ENCODE measurements around the gene C5orf15. TPM values are rescaled to one million over a fixed set of nuclear protein-coding genes. Genes with fewer than 3 reads are reported as not detected.

The C5orf15 gene
- total RNA-seq, 3 donors from 2014 or later (not counting 1 experiment from before 2014, with no cell fraction given) = 15.2 to 19.9 (median 18.0) TPM

DNA sequence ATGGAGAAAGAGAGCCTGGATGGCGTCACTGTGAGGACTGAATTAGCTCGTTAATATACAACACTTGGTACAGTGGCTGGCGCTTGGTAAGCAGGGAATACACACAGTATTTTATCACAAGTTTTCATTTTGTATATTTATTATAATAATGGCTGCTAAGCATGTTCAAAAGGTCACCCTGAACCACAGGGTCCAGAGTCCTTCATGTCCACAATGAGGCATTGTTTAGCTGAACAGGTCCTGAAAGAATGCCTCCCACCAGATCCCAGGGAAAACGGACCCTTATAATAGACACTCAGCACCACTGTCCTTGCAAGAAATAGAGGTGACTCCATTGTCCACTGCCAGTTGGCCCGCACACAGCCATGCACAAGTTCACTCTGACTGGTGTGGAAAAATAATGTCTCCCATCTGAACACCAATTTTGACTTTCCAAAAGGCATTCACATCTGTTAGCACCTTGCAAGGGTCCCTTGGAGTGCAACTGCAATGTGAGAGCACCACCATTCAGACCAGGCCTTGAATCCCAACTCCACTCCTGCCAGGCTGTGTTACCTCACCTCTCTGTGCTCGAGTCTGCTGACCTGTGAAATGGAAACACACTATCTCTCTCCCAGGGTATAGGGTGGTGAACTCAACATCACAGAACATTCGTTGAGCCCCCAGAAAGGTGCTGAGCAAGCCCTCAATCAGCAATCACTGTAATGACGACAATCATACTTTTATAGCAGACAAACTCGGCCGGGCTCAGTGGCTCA is 32.5 kb upstream of the C5orf15 start:
- 94% methylated on average over 9 of the region's 10 CpGs for WGBS (ENCODE audit: insufficient coverage)
- peaks cover 32% of the 10 kb centered on the region for H3K4me1 ChIP-seq (ENCODE audit: control insufficient read depth, insufficient read depth, low read length)

DNA sequence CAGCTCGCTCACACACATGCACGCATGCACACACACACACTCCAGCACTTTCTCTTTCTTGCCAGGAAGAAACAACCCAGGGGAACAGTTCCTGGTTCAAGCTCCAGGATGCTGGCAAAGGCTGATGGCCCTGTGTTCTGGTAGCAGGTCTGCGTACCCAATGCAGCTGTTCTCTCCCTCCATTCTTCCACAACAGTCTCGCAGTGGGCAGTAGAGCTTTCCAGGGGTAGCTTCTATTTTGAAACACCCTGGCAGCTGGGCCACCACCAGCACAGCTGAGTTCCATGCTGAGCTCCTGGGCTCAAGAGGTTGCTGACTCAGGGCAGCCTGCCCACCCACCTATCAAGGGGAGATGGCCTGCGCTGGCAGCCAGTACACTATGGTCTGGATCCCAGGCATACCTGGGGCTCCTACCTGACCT is 31.7 kb upstream of the C5orf15 start:
- Mint-ChIP-seq H3K27ac (peak overlapping the region; percentile 27 to 43), H3K4me1 (peaks cover 27 to 54% of the 10 kb centered on the region in 2 donors), H3K9me3 (no peaks in the 10 kb centered on the region), H3K4me3 (no peak overlapping the region), H3K36me3 (no peaks in the 10 kb centered on the region), H3K27me3 (ENCODE audit: low read depth in 2 of 2) (no peaks in the 10 kb centered on the region)
- H3K9me3 ChIP-seq (ENCODE audit: control insufficient read depth, insufficient read depth, low read length) = no peaks in the 10 kb centered on the region
- TF ChIP-seq, protein P1, sequence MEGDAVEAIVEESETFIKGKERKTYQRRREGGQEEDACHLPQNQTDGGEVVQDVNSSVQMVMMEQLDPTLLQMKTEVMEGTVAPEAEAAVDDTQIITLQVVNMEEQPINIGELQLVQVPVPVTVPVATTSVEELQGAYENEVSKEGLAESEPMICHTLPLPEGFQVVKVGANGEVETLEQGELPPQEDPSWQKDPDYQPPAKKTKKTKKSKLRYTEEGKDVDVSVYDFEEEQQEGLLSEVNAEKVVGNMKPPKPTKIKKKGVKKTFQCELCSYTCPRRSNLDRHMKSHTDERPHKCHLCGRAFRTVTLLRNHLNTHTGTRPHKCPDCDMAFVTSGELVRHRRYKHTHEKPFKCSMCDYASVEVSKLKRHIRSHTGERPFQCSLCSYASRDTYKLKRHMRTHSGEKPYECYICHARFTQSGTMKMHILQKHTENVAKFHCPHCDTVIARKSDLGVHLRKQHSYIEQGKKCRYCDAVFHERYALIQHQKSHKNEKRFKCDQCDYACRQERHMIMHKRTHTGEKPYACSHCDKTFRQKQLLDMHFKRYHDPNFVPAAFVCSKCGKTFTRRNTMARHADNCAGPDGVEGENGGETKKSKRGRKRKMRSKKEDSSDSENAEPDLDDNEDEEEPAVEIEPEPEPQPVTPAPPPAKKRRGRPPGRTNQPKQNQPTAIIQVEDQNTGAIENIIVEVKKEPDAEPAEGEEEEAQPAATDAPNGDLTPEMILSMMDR (IDR thresholded peaks at IDR 0.05) = no peak
- intact Hi-C loops (cut with micrococcal nuclease) = no loop called here
- H3K4me1 ChIP-seq (ENCODE audit: control insufficient read depth, insufficient read depth, low read length) = peaks cover 31% of the 10 kb centered on the region
- 72% methylated on average over 5 of the region's 5 CpGs for WGBS (ENCODE audit: insufficient coverage)
- ATAC-seq (no peak), DNase-seq (no peak)
- H3K4me3 ChIP-seq (ENCODE audit: low read length) = no peak overlapping the region
- H3K27me3 ChIP-seq (ENCODE audit: control insufficient read depth, insufficient read depth, low read length) = no peaks in the 10 kb centered on the region
- H3K36me3 ChIP-seq (ENCODE audit: control insufficient read depth, insufficient read depth, low read length) = peaks cover 2% of the 10 kb centered on the region
- no peak overlapping the region for H3K27ac ChIP-seq (ENCODE audit: low read length)

More for the DNA sequence above, 32.5 kb upstream of the C5orf15 start:
- Mint-ChIP-seq H3K4me3 (peak overlapping the region; percentile 28), H3K27me3 (ENCODE audit: low read depth in 2 of 2) (peaks cover 0 to 2% of the 10 kb centered on the region in 2 donors), H3K36me3 (no peaks in the 10 kb centered on the region), H3K9me3 (no peaks in the 10 kb centered on the region), H3K4me1 (peaks cover 31 to 56% of the 10 kb centered on the region in 2 donors), H3K27ac (peak overlapping the region in 1 of 2 donors; percentile 43)
- peaks cover 2% of the 10 kb centered on the region for H3K36me3 ChIP-seq (ENCODE audit: control insufficient read depth, insufficient read depth, low read length)
- H3K4me3 ChIP-seq (ENCODE audit: low read length) = no peak overlapping the region
- DNase-seq = no peak
- H3K27me3 ChIP-seq (ENCODE audit: control insufficient read depth, insufficient read depth, low read length) = no peaks in the 10 kb centered on the region
- no peaks in the 10 kb centered on the region for H3K9me3 ChIP-seq (ENCODE audit: control insufficient read depth, insufficient read depth, low read length)
- intact Hi-C loops (cut with micrococcal nuclease) = no loop called here
- no peak for ATAC-seq
- TF ChIP-seq, protein P1 (IDR thresholded peaks at IDR 0.05) = no peak
- no peak overlapping the region for H3K27ac ChIP-seq (ENCODE audit: low read length)

DNA sequence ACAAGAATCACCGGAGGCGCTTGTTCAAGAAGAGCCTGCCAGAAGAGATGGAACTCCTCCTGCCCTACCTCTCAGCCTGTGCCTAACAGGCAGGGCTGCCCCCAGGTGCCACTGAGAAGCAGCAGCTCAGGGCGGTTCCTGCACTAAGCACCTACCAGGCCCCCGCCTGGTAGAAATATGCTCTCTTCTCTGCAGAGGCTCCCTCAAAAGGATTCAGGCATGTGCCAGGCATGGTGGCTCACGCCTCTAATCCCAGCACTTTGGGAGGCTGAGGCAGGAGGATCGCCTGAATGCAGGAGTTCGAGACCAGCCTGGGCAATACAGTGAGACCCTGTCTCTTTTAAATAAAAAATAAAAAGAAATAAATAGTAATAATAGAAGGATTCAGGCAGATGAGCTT is 30.4 kb upstream of the C5orf15 start:
- no peaks in the 10 kb centered on the region for H3K27me3 ChIP-seq (ENCODE audit: control insufficient read depth, insufficient read depth, low read length)
- no peak overlapping the region for H3K27ac ChIP-seq (ENCODE audit: low read length)
- intact Hi-C loops (cut with micrococcal nuclease) = no loop called here
- no peak overlapping the region for H3K4me3 ChIP-seq (ENCODE audit: low read length)
- Mint-ChIP-seq H3K4me3 (no peak overlapping the region), H3K9me3 (no peaks in the 10 kb centered on the region), H3K36me3 (no peaks in the 10 kb centered on the region), H3K4me1 (peaks cover 38 to 63% of the 10 kb centered on the region in 2 donors), H3K27me3 (ENCODE audit: low read depth in 2 of 2) (no peaks in the 10 kb centered on the region), H3K27ac (no peak overlapping the region)
- TF ChIP-seq, protein P1 (IDR thresholded peaks at IDR 0.05) = no peak
- 94% methylated on average over 6 of the region's 7 CpGs for WGBS (ENCODE audit: insufficient coverage)
- no peaks in the 10 kb centered on the region for H3K9me3 ChIP-seq (ENCODE audit: control insufficient read depth, insufficient read depth, low read length)
- H3K4me1 ChIP-seq (ENCODE audit: control insufficient read depth, insufficient read depth, low read length) = peaks cover 35% of the 10 kb centered on the region
- DNase-seq = no peak
- ATAC-seq = no peak
- peaks cover 2% of the 10 kb centered on the region for H3K36me3 ChIP-seq (ENCODE audit: control insufficient read depth, insufficient read depth, low read length)

Measured in natural killer cell (primary cell).